ENCODE results near the gene FCSK.
A peak's percentile ranks its signal among the peaks of the same experiment; 100 is the strongest.
"Not testable (repeated sequence)": the region's sequence is repeated elsewhere in the genome, so short reads cannot be mapped to it uniquely, and the experiment has no call there.

Gene FCSK

DNA sequence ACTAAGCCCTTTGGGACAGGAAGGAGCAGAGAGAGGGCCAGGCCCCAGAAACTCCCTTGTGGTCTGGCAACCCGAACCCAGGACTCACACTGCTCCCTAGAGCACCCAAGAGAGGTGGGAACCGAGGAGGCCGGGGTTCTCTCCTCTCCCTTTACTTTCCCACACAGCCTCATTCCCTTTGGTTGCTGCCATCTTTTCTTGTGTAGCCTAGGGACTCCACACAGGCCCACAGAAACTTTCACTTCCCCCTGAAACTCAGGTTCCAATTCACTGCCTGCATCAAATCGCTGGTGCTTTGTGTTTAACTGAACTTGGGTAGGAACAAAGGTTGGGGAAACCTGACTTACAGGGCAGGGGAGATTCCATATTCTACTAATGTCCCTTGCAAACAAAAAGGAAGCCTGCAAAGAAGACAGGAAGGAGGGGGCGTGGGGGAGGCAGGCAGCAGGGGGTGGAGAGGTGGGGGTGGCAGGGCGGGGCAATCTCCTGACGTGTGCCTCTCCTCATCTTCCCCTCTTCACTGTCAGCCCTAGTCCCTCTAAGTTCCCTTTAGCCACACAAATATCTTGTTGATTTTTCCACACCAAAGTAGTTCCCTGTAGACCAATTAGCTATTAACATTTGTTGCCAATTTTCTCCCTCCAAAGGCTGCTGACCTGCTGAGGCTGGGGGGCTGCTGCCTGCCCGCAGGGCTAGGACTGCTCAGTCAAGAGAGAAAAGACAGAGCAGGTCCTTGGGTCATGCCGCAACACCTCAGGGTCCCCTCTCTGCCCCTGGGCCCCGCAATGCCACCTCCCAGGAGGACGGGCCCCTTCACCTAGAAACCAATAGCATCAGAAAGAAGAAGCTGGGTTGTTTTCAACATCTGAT is 23.5 kb upstream of the FCSK start:
- DNase-seq = peak in 2 of 56 donors; percentile 7 to 23

DNA sequence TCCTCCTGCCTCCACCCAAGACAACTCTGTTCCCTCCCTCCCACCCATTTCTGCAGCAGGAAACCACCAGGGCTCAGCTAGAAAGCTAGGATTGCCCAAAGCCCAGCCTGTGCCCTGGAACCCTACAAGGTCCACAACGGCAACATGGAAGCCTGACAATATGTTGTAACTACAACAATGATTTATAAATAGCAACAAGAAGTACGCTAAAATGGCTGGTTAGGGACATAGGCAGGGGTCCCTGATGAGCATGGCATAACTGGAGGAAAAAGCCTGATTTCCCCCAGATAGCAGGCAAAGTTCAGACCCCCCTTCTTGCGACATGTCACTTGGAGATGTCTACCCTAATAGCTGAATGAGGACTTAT is 22.1 kb upstream of the FCSK start:
- no peak for DNase-seq

DNA sequence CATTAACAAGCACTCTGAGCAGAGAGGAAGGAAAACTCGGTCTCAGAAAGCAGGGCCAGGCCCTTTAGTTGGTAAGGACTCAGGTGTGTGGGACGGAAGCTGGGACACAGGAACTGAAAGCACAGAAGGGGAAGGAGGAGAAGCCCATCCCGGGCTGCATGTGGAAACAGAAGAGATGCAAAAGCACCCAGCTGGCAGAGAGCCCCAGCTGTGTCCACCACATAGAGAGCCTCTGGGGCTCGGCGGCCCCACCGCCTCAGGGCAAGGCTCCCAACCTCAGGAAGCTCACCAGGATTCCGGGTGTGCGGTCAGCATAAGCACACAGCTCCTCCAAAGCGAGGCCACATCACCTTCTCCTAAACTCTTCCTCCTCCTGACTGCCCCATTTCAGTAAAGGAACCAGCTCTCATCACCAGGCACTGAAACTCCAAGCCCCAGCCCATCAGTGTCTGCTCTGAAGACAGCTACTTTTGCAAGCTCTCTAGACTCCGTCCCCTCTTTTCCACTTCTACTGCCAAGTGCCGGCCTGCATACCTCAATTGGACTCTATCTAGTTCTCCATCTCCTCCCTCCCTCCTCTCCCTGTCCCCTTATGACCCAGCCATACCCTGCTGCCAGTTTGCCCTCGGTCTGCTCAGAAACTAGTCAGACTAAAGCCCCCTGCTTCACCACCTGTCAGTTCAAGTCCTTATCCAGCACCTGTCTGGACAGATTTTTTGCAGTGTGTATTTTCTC is 21.5 kb upstream of the FCSK start:
- DNase-seq = no peak

DNA sequence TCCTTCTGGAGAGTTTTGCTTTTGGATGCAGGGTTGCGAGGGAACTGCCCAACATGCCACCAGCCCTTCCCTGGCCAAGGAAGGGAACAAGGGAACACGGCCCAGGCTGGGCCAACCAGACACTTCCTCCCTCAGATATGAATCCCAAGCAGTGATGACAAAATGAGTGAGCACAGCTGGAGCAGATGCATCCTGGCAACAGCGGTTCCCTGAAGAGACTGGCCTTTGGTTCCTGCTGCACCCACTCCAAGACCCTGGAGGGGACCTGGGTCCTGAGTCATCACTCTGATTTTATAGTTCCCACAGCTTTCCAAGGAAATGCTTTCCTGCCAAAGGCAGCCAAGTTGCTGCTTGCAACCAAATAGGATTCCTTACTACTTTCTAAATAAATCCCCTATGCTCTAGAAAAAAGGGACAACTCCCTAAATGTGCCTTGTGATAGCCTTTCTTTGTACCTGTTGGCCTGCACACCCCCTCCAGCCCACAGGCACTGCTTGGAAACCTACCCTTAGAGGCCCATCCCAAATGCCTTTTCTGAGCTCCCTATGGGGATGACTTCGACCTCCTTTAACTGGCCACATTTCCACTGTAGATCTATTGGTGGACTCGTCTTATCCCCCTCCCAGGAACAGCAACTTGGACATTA is 20.8 kb upstream of the FCSK start:
- no peak for DNase-seq

DNA sequence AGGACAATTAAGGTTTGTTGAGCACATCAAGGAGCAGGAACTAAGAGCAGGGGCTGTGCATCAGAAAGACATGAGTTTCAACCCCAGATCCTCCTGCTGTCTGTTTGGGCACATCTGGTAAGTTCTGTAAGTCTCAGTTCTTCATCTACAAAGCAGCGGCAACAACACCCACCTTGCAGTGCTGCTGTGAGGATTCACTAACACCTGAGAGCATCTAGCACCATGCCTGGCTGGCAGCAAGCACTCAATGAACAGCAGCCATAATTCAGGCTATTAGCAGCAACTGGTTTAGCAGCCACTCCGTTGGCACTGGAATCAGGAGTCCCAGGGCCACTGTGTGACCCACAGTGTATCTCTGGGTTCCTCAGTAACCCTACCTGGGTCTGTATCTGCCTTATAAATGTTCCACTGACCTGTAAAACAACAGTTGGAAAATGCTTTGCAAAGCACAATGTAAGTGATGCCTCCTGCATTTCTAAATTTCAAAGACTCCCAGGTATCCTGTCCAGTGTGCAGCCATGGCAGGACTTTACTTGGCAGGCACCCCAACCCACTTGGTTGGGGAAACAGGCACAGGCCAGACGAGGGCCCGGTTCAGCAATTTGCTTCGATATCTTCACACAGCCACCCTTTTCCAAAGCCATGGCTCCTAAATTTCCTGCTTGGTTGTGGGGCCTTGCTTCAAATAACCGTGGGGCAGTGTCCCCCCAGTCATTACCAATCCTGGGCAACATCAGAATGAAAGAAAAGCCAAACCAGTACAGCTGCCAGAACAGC is 19.7 kb upstream of the FCSK start:
- no peak for DNase-seq

DNA sequence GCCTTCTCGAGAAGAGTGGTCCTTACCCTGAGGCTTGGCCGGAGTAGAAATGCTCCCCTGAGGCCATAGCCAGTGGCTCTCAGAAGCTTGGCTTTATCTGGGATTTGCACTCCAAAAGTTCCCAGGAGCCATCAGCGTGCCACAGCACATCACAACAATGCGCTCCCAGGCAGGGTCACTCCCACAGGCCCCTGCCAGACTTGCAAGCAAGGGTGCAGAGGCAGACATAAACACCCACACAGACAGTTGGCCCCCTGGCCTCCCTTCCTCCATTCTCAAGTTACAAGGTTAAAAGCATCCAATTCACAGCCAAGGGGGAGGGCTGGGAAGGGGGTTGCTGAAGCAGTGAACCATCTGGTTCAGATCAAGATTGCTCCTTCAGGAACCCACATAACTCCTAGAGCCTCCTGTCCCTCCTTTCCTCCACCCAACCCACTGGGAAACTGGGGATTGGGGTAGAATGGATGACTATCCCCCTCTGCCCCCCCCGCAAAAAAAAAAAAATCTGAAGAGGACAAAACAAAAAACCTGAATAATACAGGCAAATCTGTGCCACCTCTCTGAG is 17.3 kb upstream of the FCSK start:
- no peak for DNase-seq

DNA sequence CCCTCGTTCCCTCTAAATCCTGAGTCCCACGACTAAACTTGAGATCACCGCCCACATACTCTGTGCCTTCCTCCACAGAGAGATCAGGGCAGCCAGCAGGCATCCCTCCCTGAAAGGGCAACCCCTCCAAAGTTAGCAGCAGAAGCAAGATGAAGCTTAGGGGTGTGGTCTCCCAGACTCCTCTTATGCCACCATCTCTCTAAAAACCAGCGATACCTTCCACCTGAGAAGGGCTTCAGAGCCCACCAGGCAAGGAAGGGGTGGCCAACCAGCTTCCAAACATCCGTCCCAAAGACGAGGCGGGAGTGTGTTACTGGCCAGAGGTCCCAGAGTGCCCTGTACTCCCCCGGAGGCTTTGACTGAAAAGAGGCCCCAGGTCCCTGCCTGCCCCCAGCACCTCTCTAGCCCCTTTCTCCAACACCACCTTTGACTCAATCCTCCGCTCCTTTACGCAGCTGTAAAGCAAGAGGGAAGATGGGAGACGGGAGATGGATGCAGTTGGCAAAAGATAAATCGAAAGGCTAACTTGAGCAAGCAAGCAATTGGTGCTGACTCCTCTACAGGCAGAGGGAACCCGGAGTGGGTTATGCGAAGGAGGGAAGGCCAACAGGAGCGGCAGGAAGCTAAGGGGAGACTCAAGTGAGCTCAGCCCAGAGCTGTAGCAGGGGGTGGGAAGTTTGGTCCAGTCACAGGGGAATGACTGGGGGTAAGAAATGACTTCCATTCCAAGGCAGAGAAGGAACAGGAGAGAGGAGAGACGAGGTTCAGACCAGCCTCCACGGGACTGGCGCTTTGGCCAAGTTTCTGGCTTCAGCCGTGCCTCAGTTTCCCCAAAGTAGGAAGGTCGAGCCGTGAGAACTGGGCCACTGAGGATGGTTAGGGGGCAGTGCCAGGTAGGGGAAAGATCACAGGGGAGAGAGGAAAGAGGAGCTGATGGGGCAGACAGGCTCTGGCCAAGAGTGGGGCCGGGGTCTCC is 16.5 kb upstream of the FCSK start:
- peak in 5 of 56 donors; percentile 8 to 15 (median 14) for DNase-seq

DNA sequence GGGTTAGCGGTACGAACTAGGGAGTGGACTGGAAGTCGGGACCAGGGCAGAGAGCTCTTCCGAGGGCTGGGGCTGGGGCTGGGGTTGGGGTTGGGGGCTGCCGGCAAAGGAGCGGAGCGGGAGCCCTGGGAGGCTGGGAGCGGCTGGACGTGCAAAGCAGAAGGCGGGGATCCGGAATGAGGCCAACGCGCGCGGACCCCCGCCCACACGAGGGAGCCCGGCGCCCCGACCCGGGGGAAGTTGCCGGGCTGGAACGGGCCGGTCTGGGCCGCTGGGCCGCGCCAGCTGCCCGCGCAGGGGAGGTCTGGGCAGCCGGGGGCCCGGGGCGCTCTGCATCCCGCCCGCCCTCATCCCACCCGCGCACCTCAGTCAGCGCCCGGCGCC is 15.8 kb upstream of the FCSK start:
- DNase-seq = peak in 5 of 56 donors; percentile 32 to 57 (median 47)

DNA sequence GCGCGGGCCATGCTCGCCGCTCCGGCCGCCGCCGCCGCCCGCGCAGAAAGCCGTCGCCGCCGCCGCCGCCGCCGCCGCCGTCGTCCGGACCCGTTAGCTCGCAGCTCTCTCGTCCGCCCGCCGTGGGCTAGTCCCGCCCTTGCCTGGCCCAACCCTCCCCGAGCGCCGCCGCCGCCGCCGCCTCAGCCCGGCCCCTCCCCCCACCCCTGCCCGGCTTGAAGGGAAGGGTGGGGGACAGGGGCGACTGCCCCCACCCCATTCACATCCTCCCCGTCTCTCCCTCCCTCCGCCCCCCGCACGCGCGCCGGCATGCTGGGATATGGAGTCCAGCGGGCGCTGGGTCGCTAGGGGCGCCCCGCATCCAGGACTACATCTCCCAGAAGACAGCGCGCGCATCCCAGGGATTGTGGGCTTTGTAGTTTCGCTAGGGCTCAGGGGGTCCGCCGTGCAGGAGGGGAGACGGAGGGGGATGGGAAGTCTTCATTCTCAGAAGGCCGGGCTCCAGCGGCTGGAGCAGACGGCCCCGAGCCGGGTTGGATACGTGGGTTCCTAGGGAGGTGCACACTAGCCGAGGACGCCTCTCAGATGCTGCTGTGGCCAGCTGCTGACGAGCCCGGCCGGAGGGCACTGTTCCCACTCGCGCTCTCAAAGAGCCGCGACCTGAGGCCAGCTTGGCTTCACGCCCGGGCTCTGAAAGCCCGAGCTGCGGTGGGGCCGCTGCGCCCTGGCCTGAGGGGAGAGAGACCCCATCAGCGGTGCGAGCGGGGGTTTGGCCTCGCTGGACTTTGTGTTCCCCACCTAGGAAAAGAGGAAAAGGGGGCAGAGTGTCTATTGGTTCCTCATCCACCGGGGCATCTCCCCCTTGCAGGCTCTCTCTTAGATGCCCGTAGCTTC is 15.2 kb upstream of the FCSK start, which contains the start of gene ST3GAL2:
ST3GAL2 (minus strand) TSS at position 132 of the 894 bp plus-strand sequence. CDS start 40,570 bp downstream, outside the sequence.
- DNase-seq = peak; percentile 73 to 98 (median 92)

DNA sequence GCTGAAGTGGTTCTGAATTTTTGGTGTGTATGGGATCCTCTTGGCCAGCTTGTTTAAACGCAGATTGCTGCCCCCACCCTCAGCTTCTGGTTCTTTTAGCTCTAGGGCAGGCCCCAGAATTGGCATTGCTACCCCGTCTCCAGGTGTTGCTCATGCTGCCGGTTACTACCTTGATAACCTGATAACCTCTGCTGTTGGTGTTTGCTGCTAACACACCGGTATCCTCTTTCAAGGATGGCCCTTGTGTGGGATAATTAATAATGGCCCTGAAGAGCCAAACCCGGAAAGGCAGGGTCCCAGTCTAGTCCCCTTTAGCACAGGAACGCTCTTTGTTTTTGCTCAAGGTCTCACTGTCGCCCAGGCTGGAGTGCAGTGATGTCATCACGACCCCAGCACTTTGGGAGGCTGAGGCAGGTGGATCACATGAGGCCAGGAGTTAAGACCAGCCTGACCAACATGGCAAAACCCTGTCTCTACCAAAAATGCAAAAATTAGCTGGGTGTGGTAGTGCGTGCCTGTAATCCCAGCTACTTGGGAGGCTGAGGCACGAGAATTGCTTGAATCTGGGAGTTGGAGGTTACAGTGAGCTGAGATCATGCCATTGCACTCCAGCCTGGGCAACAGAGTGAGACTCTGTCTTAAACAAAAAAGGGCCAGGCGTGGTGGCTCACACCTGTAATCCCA is 14.2 kb upstream of the FCSK start:
- DNase-seq = no peak

DNA sequence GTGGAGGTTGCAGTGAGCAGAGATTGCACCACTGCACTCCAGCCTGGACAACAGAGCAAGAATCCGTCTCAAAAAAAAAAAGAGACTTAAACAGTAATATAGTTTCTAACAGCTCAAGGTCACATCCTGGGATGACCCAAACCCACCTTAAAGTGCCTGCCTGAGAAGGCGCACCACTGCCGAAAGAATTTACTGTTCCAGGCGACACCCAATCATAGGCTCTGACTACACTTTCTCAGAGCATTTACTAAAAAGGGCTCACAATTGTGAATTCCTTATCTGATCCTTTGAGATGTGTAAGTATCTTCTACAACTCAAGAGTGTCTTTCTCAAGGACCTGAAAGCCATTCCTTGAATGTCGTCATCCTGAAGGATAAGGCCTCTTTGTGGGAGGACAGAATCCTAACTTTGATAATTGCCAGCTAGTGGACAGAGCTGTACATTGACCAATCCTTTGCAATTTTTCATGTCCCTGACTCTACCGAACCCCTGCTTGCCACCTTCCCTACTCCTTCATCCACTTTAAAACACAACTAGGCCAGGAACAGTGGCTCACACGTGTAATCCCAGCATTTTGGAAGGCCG is 12.9 kb upstream of the FCSK start:
- no peak for DNase-seq

DNA sequence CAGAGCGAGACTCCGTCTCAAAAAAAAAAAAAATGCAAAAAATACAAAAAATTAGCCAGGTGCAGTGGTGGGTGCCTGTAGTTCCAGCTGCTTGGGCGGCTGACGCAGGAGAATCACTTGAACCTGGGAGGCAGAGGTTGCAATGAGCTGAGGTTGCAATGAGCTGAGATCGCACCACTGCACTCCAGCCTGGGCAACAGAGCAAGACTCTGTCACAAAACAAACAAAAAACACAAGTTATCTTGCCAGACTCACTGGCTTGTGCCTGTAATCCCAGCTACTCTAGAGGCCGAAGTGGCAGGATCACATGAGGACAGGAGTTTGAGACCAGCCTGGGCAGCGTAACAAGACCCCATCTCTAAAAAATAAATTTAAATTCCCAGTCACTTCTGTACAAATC is 12.1 kb upstream of the FCSK start:
- DNase-seq = no peak

DNA sequence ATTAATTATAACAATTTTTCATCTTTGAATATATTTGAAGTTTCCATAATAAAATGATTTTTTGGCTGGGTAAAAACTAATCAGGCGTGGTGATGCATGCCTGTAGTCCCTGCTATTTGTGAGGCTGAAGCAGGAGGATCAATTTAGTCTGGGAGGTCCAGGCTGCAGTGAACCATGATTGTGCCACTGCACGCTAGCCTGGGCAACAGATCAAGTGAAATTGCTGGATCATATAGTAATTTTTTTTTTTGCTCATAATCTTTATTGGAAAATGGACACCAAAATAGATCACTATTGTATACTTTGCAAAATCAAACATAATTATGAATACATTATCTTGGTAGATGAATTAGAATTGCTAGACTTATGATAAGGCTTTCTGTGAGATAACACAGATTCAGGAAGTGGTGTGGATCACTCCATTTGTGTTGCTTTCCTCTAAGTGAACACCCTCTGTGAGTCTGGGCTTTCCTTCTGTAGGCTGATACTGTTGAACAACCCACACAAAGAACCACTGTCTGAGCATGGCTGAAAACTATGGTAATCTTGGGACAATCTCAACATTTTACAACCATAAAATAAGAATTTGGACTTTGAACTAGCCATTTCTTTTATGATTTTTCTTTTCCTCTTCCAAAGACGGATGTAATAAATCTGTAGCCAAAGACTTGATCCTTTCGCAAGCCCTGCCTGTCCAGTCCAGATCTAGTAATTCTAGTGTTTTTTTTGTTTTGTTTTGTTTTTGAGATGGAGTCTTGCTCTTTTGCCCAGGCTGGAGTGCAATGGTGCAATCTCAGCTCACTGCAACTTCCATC is 9.9 kb upstream of the FCSK start:
- no peak for DNase-seq

DNA sequence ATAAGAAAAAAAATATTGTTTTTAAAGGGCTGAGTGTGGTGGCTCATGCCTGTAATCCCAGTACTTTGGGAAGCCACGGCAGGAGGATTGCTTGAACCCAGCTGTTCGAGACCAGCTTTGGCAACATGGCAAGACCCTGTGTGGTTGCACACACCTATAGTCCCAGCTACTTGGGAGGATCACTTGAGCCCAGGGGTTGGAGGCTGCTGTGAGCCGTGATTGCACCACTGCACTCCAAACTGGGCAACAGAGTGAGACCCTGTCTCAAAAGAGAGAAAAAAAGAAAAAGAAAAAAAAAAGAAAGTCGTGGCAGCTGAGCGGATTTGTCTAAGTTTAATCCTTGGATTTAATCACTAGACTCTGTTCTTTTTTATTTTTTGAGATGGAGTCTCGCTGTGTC is 6.3 kb upstream of the FCSK start:
- DNase-seq = no peak

DNA sequence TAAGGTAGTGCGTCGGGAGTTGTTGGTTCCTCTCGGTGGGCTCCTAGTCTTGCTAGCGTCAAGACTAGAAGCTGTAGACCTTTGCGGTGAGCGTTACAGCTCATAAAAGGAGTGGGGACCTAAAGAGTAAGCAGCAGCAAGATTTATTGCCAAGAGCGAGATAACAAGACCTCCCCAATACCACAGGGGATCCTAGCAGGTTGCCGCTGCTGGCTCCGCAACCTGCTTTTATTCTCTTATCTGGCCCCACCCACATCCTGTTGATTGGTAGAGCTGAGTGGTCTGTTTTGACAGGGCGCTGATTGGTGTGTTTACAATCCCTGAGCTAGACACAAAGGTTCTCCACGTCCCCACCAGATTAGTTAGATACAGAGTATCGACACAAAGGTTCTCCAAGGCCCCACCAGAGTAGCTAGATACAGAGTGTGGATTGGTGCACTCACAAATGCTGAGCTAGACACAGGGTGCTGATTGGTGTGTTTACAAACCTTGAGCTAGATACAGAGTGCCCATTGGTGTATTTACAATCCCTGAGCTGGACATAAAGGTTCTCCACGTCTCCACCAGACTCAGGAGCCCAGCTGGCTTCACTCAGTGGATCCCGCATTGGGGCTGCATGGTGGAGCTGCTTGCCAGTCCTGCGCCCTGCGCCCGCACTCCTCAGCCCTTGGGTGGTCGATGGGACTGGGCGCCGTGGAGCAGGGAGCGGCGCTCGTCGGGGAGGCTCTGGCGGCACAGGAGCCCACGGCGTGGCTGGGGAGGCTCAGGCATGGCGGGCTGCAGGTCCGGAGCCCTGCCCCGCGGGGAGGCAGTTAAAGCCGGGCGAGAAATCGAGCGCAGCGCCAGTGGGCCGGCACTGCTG is 4.0 kb upstream of the FCSK start:
- not testable (repeated sequence) for DNase-seq

DNA sequence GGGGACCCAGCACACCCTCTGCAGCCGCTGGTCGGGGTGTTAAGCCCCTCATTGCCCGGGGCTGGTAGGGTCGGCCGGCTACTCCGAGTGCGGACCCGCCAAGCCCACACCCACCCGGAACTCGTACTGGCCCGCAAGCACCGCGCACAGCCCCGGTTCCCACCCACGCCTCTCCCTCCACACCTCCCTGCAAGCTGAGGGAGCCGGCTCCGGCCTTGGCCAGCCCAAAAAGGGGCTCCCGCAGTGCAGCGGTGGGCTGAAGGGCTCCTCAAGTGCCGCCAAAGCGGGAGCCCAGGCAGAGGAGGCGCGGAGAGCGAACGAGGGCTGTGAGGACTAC is 3.4 kb upstream of the FCSK start:
- not testable (repeated sequence) for DNase-seq

Measured in amygdala (tissue), 56 donors.